Stimulated activated CD8-positive, alpha-beta memory T cell treated with anti-CD3 and anti-CD28 coated beads, Interleukin-7, amount 100 ng/mL, for 1 hour (primary cell): ENCODE results near the gene PATZ1.

Source experiments
- DNase-seq, 2 donors: peaks; one replicate each; pipeline ENCODE4 v3.0.0-alpha.2; 2020; ENCODE audit warnings: low read depth in 2 of 2

PATZ1 gene

GRCh38 chr22:31313366-31314147 is 32.6 kb downstream of the PATZ1 start:
- DNase-seq = peak; percentile 42 to 51

- DNase-seq = no peak
These were observed 38.0 kb downstream of the PATZ1 start for GRCh38 chr22:31308181-31308580.

DNA sequence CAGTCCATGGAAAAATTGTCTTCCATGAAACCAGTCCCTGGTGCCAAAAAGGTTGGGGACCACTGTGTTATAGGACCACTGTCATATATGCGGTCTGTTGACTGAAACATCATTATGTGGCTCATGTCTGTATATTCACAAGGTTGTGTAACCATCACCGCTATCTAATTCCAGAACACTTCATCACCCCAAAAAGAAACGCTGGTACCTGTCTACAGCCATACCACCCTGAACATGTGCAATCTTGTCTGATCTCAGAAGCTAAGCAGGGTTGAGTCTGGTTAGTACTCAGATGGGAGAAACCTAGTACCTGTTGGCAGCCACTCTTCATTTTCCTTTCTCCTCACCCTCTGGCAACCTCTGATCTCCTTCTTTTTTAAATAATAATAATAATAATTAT is 41.0 kb downstream of the PATZ1 start:
- DNase-seq = no peak

GRCh38 chr22:31302537-31302936 is 43.6 kb downstream of the PATZ1 start:
- DNase-seq = no peak

DNA sequence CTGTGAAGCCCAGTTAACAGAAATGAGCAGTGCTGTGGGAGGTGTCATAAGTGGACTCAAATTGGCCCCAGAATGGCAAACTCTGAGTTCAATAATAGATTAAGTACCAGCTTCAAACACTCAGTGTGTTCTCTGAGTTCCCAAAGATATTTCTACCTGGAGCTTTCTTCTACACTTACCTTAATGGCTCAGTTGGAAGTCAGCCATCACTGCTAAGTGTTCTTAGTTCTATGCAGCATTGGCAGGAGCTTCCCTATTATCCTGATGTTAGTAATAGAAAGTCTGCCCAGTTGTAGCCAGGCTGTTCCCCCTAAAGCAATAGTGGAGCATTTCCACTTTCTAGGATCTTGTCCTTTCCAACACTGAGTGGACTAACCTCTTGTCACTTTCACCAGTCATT is 44.1 kb downstream of the PATZ1 start:
- no peak for DNase-seq

- no peak for DNase-seq
These were observed 45.2 kb downstream of the PATZ1 start for GRCh38 chr22:31300896-31301295.

GRCh38 chr22:31295831-31296657 is 50.1 kb downstream of the PATZ1 start:
- no peak for DNase-seq

DNA sequence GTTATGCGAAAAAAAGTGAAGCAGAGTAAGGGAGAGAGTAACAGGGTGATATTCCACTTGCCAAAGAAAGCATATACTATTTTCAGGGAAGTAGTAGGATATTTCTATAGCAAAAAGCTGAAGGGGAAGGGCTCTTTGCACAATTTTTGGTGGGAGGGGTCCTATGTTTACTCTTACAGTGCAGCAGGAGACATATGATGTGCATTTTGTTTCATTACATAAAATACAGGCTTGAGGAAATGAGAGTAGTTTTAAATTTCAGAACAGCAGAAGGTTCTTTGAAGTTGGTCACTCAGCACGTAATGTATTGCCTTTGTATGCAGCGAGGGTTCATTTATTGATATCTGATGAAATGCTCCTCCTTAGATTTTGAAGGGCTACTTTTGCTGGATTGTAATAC is 50.8 kb downstream of the PATZ1 start:
- no peak for DNase-seq

DNA sequence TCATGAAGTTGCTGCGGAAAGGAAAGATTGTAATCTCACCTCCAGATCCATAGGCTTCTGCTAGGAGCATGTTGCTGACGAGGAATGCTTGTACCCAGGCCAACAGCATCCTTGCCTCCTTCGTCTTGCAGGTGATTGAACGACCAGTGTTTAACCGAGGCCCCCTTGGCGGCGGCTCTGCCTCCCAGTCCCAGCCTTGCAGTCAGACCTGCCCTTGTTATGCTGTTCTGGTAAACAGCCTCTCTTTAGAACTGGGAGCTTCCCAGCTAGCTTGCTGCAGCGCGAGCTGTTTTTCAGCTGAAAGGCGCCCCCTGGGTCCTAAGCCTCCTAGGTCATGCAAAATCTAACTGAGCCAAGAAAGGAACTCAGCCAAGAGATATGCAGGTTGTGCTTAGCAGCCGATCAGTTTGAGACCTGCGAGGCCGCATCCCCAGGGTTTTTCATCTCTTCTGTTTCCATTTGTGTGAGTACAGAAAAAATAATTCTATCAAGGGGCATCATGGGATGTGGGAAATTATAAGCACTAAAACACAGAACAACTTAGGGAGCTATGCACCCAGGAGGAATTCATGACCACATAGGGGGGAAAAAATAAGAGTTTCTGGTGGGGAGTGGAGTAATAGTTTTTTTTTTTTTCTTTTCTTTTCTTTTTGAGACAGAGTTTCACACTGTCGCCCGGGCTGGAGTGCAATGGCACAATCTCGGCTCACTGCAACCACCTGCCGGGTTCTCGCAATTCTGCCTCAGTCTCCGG is 53.7 kb downstream of the PATZ1 start, which contains the start of gene PIK3IP1:
PIK3IP1 (minus strand) TSS at position 253 of the 754 bp plus-strand sequence; CDS start at position 109, 144 bp downstream.
- DNase-seq = peak; percentile 69 to 71

DNA sequence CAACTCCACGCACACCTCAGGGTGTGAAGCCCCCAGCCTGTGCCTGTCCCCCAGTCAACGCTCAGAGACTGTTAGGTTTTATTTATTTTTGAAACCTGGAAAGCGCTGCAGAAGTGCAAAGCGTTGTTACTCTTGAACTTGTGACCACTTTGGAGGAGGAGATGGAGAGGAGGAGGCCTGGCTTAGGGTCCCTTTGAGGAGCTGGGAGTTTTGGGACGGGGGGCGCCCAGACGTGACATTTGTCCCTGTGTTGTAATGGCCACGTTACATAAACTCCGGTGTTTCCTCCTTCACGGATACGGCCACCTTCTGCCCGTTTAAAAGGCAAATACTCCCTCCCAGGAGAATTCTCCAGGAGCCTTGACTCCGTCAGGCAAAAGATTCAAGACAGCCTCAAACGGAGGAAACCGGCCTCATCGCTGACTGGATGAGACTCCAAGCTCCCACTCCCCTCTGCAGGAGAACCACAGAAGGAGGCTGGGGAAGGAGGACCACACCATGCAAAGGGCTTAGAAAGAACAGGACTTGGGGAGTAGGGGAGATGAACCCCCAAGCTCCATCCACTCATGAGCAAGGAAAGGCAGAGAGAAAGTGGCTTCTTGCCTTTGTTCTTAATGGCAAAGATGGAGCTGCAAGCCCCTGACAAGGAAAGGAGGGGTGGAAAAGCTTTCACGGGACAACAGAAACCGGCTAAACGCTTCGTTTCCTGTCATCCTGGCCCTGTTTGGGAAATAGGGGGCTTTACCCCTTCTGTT is 54.5 kb downstream of the PATZ1 start:
- no peak for DNase-seq

GRCh38 chr22:31290494-31291471 is 55.4 kb downstream of the PATZ1 start:
- peak; percentile 85 to 92 for DNase-seq

- no peak for DNase-seq
These were observed 56.8 kb downstream of the PATZ1 start for GRCh38 chr22:31289344-31289743.

- DNase-seq = no peak
These were observed 57.5 kb downstream of the PATZ1 start for GRCh38 chr22:31288496-31289240.

- DNase-seq = no peak
These were observed 58.2 kb downstream of the PATZ1 start for GRCh38 chr22:31287818-31288495.

DNA sequence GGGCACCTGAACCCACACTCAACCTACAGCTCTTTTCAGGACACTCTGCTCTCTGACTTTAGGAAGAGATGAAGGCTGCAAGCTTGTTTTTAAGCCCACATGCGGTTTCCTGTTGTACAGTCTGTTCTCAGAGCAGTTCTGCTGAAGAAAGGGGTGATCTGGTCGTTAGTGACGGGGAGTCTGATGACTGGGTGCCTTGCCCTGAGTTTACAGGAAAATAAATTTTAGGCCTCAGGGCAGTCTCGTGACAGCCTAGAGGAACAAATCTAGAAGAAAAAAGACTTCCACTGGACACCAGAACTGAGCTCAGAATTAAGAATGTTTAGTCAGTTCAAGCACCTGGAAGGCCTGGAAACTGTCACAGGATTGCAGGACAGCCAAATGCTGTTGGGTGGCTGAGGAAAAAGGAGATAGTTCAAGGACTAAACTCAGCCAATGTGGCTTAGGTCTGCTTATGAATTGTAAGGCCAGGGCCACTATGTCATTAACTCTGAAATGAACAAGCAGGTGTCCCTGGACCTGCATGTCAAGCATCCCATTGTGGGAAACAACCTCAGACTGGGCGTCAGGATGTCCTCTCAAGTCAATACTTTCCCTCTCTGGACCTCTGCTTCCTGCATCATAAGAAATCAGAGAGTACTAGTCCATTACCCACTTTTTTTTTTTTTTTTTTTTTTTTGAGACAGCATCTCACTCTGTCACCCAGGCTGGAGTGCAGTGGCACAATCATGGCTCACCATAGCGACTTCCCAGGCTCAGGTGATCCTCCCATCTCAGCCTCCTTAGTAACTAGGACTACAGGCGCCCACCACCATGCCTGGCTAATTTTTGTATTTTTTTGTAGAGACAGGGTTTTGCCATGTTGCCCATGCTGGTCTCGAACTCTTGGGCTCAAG is 59.5 kb downstream of the PATZ1 start:
- no peak for DNase-seq

- DNase-seq = no peak
These were observed 61.6 kb downstream of the PATZ1 start for GRCh38 chr22:31284281-31285155.
